Central memory CD8-positive, alpha-beta T cell (primary cell): ENCODE results near the gene IL12A.

Source experiments
- ATAC-seq: fragments of 150-1000 bp; cut with Tn5 transposase; replicated peaks from 2 replicates; pipeline ENCODE4 v1.10.0; 2022; ENCODE audit warnings: mild to moderate bottlenecking, moderate FRiP score, moderate number of reproducible peaks; ENCODE audit not compliant: poor library complexity, severe bottlenecking; ENCODE audit errors: extremely low read depth
- DNase-seq, 2 donors: peaks; one replicate each; pipeline ENCODE4 v3.0.0; 2021; ENCODE audit warnings: low spot score in 2 of 2
- H3K27ac Mint-ChIP-seq: one replicate; pipeline ENCODE4 v1.8.0; 2022; ENCODE audit warnings: low read depth, mild to moderate bottlenecking, moderate library complexity, mixed read lengths
- H3K27me3 Mint-ChIP-seq: one replicate; pipeline ENCODE4 v1.8.0; 2022; ENCODE audit warnings: mixed read lengths
- H3K36me3 Mint-ChIP-seq: one replicate; pipeline ENCODE4 v1.8.0; 2022; ENCODE audit warnings: mild to moderate bottlenecking, moderate library complexity, mixed read lengths; ENCODE audit not compliant: insufficient read depth
- H3K4me1 Mint-ChIP-seq: one replicate; pipeline ENCODE4 v1.8.0; 2022; ENCODE audit warnings: mixed read lengths
- H3K4me3 Mint-ChIP-seq: one replicate; pipeline ENCODE4 v1.8.0; 2022; ENCODE audit warnings: mild to moderate bottlenecking, moderate library complexity, mixed read lengths
- H3K9me3 Mint-ChIP-seq: one replicate; pipeline ENCODE4 v1.8.0; 2022; ENCODE audit warnings: mixed read lengths

The IL12A gene

GRCh38 chr3:159988617-159989271 lies at the start of gene IL12A:
Gene IL12A, plus strand, starts transcription at chr3:159988835.
- H3K27ac Mint-ChIP-seq: peak within 1 kb of the TSS; percentile 75
- ATAC-seq (peak; percentile 87), DNase-seq (peak; percentile 72 to 76)
- no peaks in the 10 kb centered on the region for H3K36me3 Mint-ChIP-seq
- H3K4me3 Mint-ChIP-seq: peak within 1 kb of the TSS; percentile 84
- H3K27me3 Mint-ChIP-seq: no peaks in the 10 kb centered on the region
- H3K9me3 Mint-ChIP-seq: no peaks in the 10 kb centered on the region
- peaks cover 30% of the 10 kb centered on the region for H3K4me1 Mint-ChIP-seq

GRCh38 chr3:159941038-159942000 lies 47.3 kb upstream of the IL12A start:
- no peak for ATAC-seq
- Mint-ChIP-seq H3K9me3 (no peaks in the 10 kb centered on the region), H3K4me1 (no peaks in the 10 kb centered on the region), H3K4me3 (no peak overlapping the region), H3K27me3 (peaks cover 16% of the 10 kb centered on the region), H3K36me3 (no peaks in the 10 kb centered on the region), H3K27ac (no peak overlapping the region)
- no peak for DNase-seq

- Mint-ChIP-seq H3K27ac (no peak overlapping the region), H3K27me3 (peaks cover 33% of the 10 kb centered on the region), H3K4me3 (no peak overlapping the region), H3K9me3 (no peaks in the 10 kb centered on the region), H3K4me1 (no peaks in the 10 kb centered on the region), H3K36me3 (no peaks in the 10 kb centered on the region)
- ATAC-seq (no peak), DNase-seq (no peak)
These were observed 43.9 kb upstream of the IL12A start for GRCh38 chr3:159944781-159945180.

GRCh38 chr3:159945930-159946329 lies 42.7 kb upstream of the IL12A start:
- no peaks in the 10 kb centered on the region for H3K9me3 Mint-ChIP-seq
- H3K36me3 Mint-ChIP-seq: no peaks in the 10 kb centered on the region
- no peak overlapping the region for H3K27ac Mint-ChIP-seq
- ATAC-seq: no peak
- peaks cover 43% of the 10 kb centered on the region for H3K27me3 Mint-ChIP-seq
- no peak for DNase-seq
- no peak overlapping the region for H3K4me3 Mint-ChIP-seq
- H3K4me1 Mint-ChIP-seq: no peaks in the 10 kb centered on the region

GRCh38 chr3:159947220-159947619 lies 41.4 kb upstream of the IL12A start:
- Mint-ChIP-seq H3K36me3 (no peaks in the 10 kb centered on the region), H3K27ac (no peak overlapping the region), H3K27me3 (peaks cover 55% of the 10 kb centered on the region), H3K9me3 (no peaks in the 10 kb centered on the region), H3K4me3 (no peak overlapping the region), H3K4me1 (no peaks in the 10 kb centered on the region)
- ATAC-seq: no peak
- DNase-seq: no peak

- DNase-seq: no peak
- no peaks in the 10 kb centered on the region for H3K36me3 Mint-ChIP-seq
These were observed 40.0 kb upstream of the IL12A start for GRCh38 chr3:159948429-159949144.

GRCh38 chr3:159950156-159950898 lies 38.3 kb upstream of the IL12A start:
- H3K27me3 Mint-ChIP-seq: peaks cover 60% of the 10 kb centered on the region
- DNase-seq (no peak), ATAC-seq (no peak)
- H3K27ac Mint-ChIP-seq: no peak overlapping the region
- H3K4me3 Mint-ChIP-seq: no peak overlapping the region
- no peaks in the 10 kb centered on the region for H3K36me3 Mint-ChIP-seq
- no peaks in the 10 kb centered on the region for H3K9me3 Mint-ChIP-seq
- no peaks in the 10 kb centered on the region for H3K4me1 Mint-ChIP-seq

More at GRCh38 chr3:159948429-159949144, 40.0 kb upstream of the IL12A start:
- no peaks in the 10 kb centered on the region for H3K4me1 Mint-ChIP-seq
- no peak overlapping the region for H3K27ac Mint-ChIP-seq
- H3K27me3 Mint-ChIP-seq: peaks cover 56% of the 10 kb centered on the region
- ATAC-seq: no peak
- H3K9me3 Mint-ChIP-seq: no peaks in the 10 kb centered on the region
- H3K4me3 Mint-ChIP-seq: no peak overlapping the region

GRCh38 chr3:159951540-159951939 lies 37.1 kb upstream of the IL12A start:
- DNase-seq (no peak), ATAC-seq (no peak)
- no peak overlapping the region for H3K4me3 Mint-ChIP-seq
- no peaks in the 10 kb centered on the region for H3K4me1 Mint-ChIP-seq
- no peaks in the 10 kb centered on the region for H3K9me3 Mint-ChIP-seq
- H3K27ac Mint-ChIP-seq: no peak overlapping the region
- H3K36me3 Mint-ChIP-seq: no peaks in the 10 kb centered on the region
- H3K27me3 Mint-ChIP-seq: peaks cover 63% of the 10 kb centered on the region

GRCh38 chr3:159953325-159954085 lies 35.1 kb upstream of the IL12A start:
- no peak for DNase-seq
- no peak overlapping the region for H3K4me3 Mint-ChIP-seq
- H3K27me3 Mint-ChIP-seq: peaks cover 58% of the 10 kb centered on the region
- no peaks in the 10 kb centered on the region for H3K36me3 Mint-ChIP-seq
- no peaks in the 10 kb centered on the region for H3K9me3 Mint-ChIP-seq
- H3K4me1 Mint-ChIP-seq: no peaks in the 10 kb centered on the region
- no peak for ATAC-seq
- no peak overlapping the region for H3K27ac Mint-ChIP-seq

GRCh38 chr3:159960188-159961148 lies 28.2 kb upstream of the IL12A start:
- H3K27ac Mint-ChIP-seq: no peak overlapping the region
- no peak for DNase-seq
- peaks cover 10% of the 10 kb centered on the region for H3K27me3 Mint-ChIP-seq

More at GRCh38 chr3:159960188-159961148, 28.2 kb upstream of the IL12A start:
- no peak for ATAC-seq
- Mint-ChIP-seq H3K9me3 (no peaks in the 10 kb centered on the region), H3K4me1 (no peaks in the 10 kb centered on the region), H3K36me3 (no peaks in the 10 kb centered on the region), H3K4me3 (no peak overlapping the region)
